Stomach (tissue), 9 donors: ENCODE measurements around the gene ABCB9. TPM values are rescaled to one million over a fixed set of nuclear protein-coding genes. Genes with fewer than 3 reads are reported as not detected.

Source experiments
- DNase-seq, 2 donors: peaks; one replicate each; pipeline versions ENCODE4 v3.0.0 to v3.0.0-alpha.2; 2013 to 2019
- H3K27ac ChIP-seq, 5 donors: fragments of 200-600 bp in 4 of 5; sonication (generic) in 4 of 5; one replicate each; pipeline ENCODE4 v1.5.1; 2013 to 2019; ENCODE audit warnings: mild to moderate bottlenecking in 1 of 5, moderate library complexity in 1 of 5
- H3K27me3 ChIP-seq, 3 donors: fragments of 200-600 bp; sonication (generic); one replicate each; pipeline ENCODE4 v1.5.1; 2017 to 2019; ENCODE audit warnings: mixed run types in 1 of 3
- H3K36me3 ChIP-seq, 4 donors: fragments of 200-600 bp; sonication (generic); 1 replicate in 3 of 4; 2 replicates in 1 of 4; pipeline ENCODE4 v1.5.1; 2016 to 2019
- H3K4me1 ChIP-seq, 4 donors: fragments of 200-600 bp; sonication (generic); one replicate each; pipeline ENCODE4 v1.5.1; 2016 to 2019
- H3K4me3 ChIP-seq, 4 donors: fragments of 200-600 bp; sonication (generic) in 3 of 4; one replicate each; pipeline ENCODE4 v1.5.1; 2016 to 2019; ENCODE audit warnings: mild to moderate bottlenecking in 1 of 4
- H3K9me3 ChIP-seq, 4 donors: fragments of 200-600 bp; sonication (generic); one replicate each; pipeline ENCODE4 v1.5.1; 2016 to 2019
- EP300 ChIP-seq: sonication (generic); formaldehyde crosslinking; IDR thresholded peaks from one replicate; pipeline ENCODE4 v1.6.1; 2017; ENCODE audit warnings: antibody characterized with exemption
- POLR2A ChIP-seq, 4 donors: fragments of 450-650 bp; IDR thresholded peaks; one replicate each; pipeline ENCODE4 v1.6.1; 2016; ENCODE audit warnings: antibody characterized with exemption in 4 of 4, control low read depth in 2 of 4, mild to moderate bottlenecking in 1 of 4, moderate library complexity in 1 of 4
- POLR2AphosphoS5 ChIP-seq, 3 donors: sonication (generic); formaldehyde crosslinking; IDR thresholded peaks; one replicate each; pipeline ENCODE4 v1.6.1; 2016; ENCODE audit warnings: antibody characterized with exemption in 3 of 3
- whole genome bisulfite sequencing, 5 donors: extraction: QIAGEN DNeasy Blood & Tissue Kit in 3 of 5; methylation state at CpG; one replicate each; pipeline versions ENCODE4 v1.1.5 to v1.1.7; 2013 to 2018; 5-methylcytosine and 5-hydroxymethylcytosine counted together
- intact Hi-C: fragments of 100-400 bp; cut with DNase I; formaldehyde crosslinking; loops from one replicate; pipeline ENCODE4 v1.15.1; 2023; ENCODE audit warnings: low total_unique reads
- polyA plus RNA-seq, 3 donors: library from polyadenylated mRNA; stranded (reverse); fragments of 200-250 nt; gene quantifications; one replicate each; pipeline ENCODE4 v1.2.3, GENCODE V29; 2013
- total RNA-seq, 5 donors: library from RNA; depleted of rRNA; stranded (reverse); fragments of >200 nt; gene quantifications; one replicate each; pipeline versions ENCODE4 v1.1.0 to v1.2.3, GENCODE V29; 2014 to 2016
- TF ChIP-seq, protein P1 (sequence below), 7 experiments: fragments of 450-650 bp in 4 of 7; fragments of 200-600 bp in 3 of 7; sonication (generic) in 3 of 7; IDR thresholded peaks; one replicate each; pipeline ENCODE4 v1.5.1; 2016 to 2019; ENCODE audit warnings: antibody characterized with exemption in 7 of 7, control low read depth in 2 of 7, mild to moderate bottlenecking in 1 of 7
- donor health status: healthy with polysubstance abuse.
- donor health status: Bipolar disorder and iron deficiency.
- donor health status: healthy.

The ABCB9 gene
- total and polyA plus RNA-seq, 8 donors = 1.2 to 29.5 (median 2.2) TPM; not detected in 1

DNA sequence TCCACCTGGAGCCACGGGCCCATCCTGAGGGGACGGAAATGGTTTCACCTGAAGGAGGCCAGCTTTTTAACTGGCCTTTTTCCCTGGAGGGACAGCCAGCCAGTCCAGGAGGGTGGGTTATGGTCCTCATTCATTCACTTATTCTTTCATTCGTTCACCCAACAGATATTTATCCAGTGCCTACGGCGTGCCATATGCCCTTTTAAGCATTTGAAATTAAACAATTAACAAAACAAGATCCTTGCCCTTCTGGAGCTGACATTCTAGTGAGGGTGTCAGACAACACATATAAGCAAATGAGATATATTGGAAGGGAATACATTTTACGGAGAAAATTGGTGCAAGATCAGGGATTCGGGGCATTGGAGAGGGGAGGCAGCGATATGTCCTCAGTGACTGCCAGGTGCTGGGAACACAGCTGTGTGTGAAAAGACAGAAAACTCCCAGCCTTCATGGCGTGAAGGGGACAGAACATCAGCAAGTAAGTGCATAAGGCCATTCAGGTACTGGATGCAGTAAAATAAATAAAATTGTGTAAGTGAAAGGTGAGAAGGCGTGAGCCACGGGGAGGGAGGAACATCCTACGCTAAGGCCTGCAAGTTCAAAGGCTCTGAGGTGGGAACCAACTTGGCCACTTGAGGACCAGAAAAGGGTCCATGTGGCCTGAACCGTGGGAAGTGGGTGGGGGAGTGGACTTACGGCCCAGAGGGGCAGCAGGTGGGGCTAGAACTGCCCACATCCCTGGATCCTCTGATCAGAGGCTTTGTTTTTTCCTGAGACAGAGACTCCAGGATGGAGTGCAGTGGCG lies 684 bp upstream of the ABCB9 start:
- DNase-seq = no peak
- no peaks in the 10 kb centered on the region for H3K36me3 ChIP-seq
- H3K4me1 ChIP-seq = peaks cover 27 to 59% (median 51%) of the 10 kb centered on the region in 4 donors
- no peaks in the 10 kb centered on the region for H3K27me3 ChIP-seq
- H3K27ac ChIP-seq = peak overlapping the region in 4 of 5 donors; percentile 38 to 70 (median 62)
- TF ChIP-seq POLR2A (IDR thresholded peaks at IDR 0.05) = no peak
- no peak for TF ChIP-seq POLR2AphosphoS5 (IDR thresholded peaks at IDR 0.05)
- no peak for TF ChIP-seq EP300
- TF ChIP-seq, protein P1, sequence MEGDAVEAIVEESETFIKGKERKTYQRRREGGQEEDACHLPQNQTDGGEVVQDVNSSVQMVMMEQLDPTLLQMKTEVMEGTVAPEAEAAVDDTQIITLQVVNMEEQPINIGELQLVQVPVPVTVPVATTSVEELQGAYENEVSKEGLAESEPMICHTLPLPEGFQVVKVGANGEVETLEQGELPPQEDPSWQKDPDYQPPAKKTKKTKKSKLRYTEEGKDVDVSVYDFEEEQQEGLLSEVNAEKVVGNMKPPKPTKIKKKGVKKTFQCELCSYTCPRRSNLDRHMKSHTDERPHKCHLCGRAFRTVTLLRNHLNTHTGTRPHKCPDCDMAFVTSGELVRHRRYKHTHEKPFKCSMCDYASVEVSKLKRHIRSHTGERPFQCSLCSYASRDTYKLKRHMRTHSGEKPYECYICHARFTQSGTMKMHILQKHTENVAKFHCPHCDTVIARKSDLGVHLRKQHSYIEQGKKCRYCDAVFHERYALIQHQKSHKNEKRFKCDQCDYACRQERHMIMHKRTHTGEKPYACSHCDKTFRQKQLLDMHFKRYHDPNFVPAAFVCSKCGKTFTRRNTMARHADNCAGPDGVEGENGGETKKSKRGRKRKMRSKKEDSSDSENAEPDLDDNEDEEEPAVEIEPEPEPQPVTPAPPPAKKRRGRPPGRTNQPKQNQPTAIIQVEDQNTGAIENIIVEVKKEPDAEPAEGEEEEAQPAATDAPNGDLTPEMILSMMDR (IDR thresholded peaks at IDR 0.05) = no peak
- intact Hi-C loops = no loop called here
- H3K4me3 ChIP-seq = peak overlapping the region; percentile 51 to 67 (median 54)
- 48 to 54% (median 52%) methylated on average over 14 to 15 of the region's 15 CpGs for WGBS, 5 donors
- H3K9me3 ChIP-seq = no peaks in the 10 kb centered on the region

DNA sequence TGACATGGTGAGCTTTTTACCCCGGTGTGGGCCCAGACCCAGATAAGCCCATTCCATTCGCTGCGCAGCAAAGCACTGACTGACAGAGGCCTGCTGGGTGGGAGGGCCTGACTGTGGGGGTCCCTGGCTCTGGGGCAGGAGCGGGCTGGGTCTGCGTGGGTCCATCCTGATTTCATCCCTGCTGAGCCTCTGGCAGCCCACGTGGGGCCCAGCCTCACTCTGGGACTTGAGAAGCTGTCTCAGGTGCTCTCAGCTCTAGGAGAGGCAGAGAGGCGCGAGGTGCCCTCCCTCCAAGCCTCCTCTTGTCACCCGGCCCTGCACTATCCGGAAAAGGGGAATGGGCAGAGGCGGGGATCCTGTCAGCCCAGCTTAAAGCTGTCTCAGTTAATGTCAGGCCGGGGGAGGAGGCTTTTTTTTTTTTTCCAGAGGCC lies 927 bp downstream of the ABCB9 start:
- peak overlapping the region; percentile 51 to 67 (median 54) for H3K4me3 ChIP-seq
- no peaks in the 10 kb centered on the region for H3K9me3 ChIP-seq
- 56 to 68% (median 65%) methylated on average over 9 to 12 of the region's 12 CpGs for WGBS, 5 donors
- DNase-seq = no peak
- intact Hi-C loops = no loop called here
- no peaks in the 10 kb centered on the region for H3K27me3 ChIP-seq
- TF ChIP-seq, protein P1 (IDR thresholded peaks at IDR 0.05) = no peak
- TF ChIP-seq POLR2AphosphoS5 (IDR thresholded peaks at IDR 0.05) (no peak), POLR2A (IDR thresholded peaks at IDR 0.05) (no peak), EP300 (no peak)
- H3K36me3 ChIP-seq = no peaks in the 10 kb centered on the region
- H3K4me1 ChIP-seq = peaks cover 27 to 70% (median 57%) of the 10 kb centered on the region in 4 donors
- peak overlapping the region in 2 of 5 donors; percentile 69 to 70 for H3K27ac ChIP-seq

DNA sequence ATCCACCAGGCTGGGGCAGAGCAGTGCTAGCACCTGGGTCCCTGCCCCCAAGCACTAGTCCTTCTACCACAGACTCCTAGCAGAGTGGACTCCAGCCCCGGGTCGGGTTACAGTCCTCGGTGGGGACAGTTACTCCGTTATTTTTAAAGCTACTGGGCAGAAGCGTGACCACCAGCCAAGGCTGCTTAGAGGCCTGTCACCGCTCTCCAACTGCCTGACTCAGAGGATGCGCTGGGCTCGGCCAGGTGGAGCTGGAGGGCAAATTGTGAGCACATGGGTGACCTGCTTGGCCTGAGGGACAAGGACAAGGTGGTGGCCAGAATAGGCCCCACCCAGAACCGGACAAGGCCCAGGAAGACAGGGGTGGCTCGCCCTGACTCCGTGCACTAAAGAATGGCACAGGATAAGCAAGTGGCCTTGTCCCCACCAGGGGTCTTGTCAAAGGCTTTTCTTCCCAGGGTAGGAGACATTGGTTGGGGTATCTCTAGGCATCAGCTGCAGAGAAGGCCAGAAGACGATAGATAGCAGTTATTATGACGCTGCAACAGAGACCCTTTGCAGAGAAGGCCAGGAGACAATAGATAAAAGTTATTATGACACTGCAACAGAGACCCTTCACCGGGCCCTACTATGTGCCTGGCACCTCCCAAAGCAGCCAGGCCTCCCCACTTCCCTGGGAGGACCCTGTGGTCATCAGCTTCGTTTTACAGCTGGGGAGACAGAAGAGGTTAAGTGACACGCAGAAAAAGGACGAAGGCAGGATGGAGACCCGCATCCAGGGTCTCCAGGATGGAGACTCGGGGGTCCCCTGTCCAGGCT lies 1.6 kb downstream of the ABCB9 start:
- Histone ChIP-seq H3K27me3 (no peaks in the 10 kb centered on the region), H3K27ac (peak overlapping the region in 1 of 5 donors; percentile 70), H3K36me3 (peaks cover 1 to 5% (median 5%) of the 10 kb centered on the region in 4 donors), H3K9me3 (no peaks in the 10 kb centered on the region), H3K4me1 (peaks cover 27 to 64% (median 55%) of the 10 kb centered on the region in 4 donors), H3K4me3 (no peak overlapping the region)
- DNase-seq = no peak
- TF ChIP-seq POLR2A (IDR thresholded peaks at IDR 0.05) (no peak), EP300 (no peak), POLR2AphosphoS5 (IDR thresholded peaks at IDR 0.05) (no peak)
- TF ChIP-seq, protein P1 (IDR thresholded peaks at IDR 0.05) = no peak
- intact Hi-C loops = no loop called here
- WGBS, 5 donors = 74 to 81% (median 77%) methylated on average over 17 to 19 of the region's 19 CpGs

DNA sequence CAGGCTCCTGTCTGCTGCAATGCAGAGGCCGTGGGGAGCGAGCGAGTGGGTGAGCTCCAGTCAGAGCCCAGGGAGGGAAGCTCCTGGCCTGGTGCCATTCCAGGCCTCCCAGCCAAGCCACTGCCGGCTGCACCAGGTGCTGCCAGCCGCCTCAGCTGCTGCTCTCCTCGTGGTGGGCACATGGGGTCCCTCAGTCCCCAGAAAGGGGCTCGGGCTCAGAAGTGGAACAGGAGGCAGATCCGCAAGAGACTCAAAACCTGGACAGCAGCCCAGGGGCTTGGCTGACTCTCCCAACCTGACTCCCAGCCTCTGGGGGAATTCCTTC lies 2.4 kb downstream of the ABCB9 start:
- peaks cover 27 to 61% (median 53%) of the 10 kb centered on the region in 4 donors for H3K4me1 ChIP-seq

More for the DNA sequence above, 2.4 kb downstream of the ABCB9 start:
- no peaks in the 10 kb centered on the region for H3K9me3 ChIP-seq
- peaks cover 5 to 13% (median 12%) of the 10 kb centered on the region in 4 donors for H3K36me3 ChIP-seq
- TF ChIP-seq POLR2A (IDR thresholded peaks at IDR 0.05) = no peak
- TF ChIP-seq, protein P1 (IDR thresholded peaks at IDR 0.05) = no peak
- no peak overlapping the region for H3K4me3 ChIP-seq
- intact Hi-C loops = no loop called here
- H3K27ac ChIP-seq = peak overlapping the region in 2 of 5 donors; percentile 5 to 25
- H3K27me3 ChIP-seq = no peaks in the 10 kb centered on the region
- WGBS, 5 donors = 18 to 43% (median 25%) methylated on average over 8 of the region's 8 CpGs; no CpG with 5 or more reads in 1 of the 5 donors
- peak; percentile 58 to 76 for DNase-seq
